ENCODE results near the gene XRCC5.

DNA sequence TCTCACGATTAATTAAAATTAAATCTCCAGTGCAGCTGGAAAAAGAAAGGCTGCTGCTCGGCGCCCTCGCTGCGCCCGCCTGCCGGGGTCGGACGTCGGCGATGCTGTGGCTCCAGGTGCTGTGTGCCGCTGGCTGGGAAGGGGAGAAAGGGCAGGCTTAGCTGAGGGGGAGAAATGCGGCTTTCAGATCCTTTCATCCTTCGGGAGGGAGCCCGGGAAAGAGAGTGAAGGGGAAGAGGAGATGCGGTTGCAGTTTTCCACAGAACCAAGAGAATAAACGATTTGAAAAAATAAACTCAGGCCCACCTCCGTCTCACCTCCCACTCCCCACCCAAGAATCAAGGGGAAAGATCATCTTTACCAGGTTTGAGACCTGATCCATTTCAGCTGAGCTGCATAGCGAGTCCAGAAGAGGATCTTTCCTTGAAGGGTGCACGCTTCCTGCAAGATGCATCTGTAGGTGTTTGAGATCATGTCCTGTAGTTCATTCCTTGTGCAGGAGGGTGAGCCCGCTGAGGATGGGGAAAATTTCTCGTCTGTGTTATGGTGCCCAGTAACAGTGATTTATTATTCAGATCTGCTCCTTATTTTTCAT lies 26.9 kb upstream of the XRCC5 start:
- TF ChIP-seq EZH2 (IDR thresholded peaks at IDR 0.05) (no peak), SRF (IDR thresholded peaks at IDR 0.05; ENCODE audit: low read depth) (no peak), SIN3A (IDR thresholded peaks at IDR 0.05; ENCODE audit: low read depth) (no peak), POLR2A (IDR thresholded peaks at IDR 0.05; ENCODE audit: borderline replicate concordance, extremely low read depth, insufficient read depth, insufficient read length) (no peak), JUND (IDR thresholded peaks at IDR 0.05) (no peak), EZH2phosphoT487 (IDR thresholded peaks at IDR 0.05; ENCODE audit: borderline replicate concordance) (no peak), SP1 (IDR thresholded peaks at IDR 0.05; ENCODE audit: low read depth) (no peak), RAD21 (IDR thresholded peaks at IDR 0.05; ENCODE audit: low read depth) (no peak), POLR2AphosphoS5 (IDR thresholded peaks at IDR 0.05; ENCODE audit: low read depth, low read length) (no peak), EGR1 (IDR thresholded peaks at IDR 0.05; ENCODE audit: low read depth) (no peak), ZNF274 (IDR thresholded peaks at IDR 0.05; ENCODE audit: low read depth, low read length) (no peak), YY1 (IDR thresholded peaks at IDR 0.05; ENCODE audit: extremely low read depth, insufficient replicate concordance, low read depth, low read length) (no peak)
- TF ChIP-seq, protein P1, sequence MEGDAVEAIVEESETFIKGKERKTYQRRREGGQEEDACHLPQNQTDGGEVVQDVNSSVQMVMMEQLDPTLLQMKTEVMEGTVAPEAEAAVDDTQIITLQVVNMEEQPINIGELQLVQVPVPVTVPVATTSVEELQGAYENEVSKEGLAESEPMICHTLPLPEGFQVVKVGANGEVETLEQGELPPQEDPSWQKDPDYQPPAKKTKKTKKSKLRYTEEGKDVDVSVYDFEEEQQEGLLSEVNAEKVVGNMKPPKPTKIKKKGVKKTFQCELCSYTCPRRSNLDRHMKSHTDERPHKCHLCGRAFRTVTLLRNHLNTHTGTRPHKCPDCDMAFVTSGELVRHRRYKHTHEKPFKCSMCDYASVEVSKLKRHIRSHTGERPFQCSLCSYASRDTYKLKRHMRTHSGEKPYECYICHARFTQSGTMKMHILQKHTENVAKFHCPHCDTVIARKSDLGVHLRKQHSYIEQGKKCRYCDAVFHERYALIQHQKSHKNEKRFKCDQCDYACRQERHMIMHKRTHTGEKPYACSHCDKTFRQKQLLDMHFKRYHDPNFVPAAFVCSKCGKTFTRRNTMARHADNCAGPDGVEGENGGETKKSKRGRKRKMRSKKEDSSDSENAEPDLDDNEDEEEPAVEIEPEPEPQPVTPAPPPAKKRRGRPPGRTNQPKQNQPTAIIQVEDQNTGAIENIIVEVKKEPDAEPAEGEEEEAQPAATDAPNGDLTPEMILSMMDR (IDR thresholded peaks at IDR 0.05 in 2 of 3, conservative IDR thresholded peaks at IDR 0.05 in 1 of 3; ENCODE audit: borderline replicate concordance in 1 of 3, insufficient read depth in 1 of 3, low read depth in 2 of 3, low read length in 2 of 3) = no peak
- TF ChIP-seq, protein P2, sequence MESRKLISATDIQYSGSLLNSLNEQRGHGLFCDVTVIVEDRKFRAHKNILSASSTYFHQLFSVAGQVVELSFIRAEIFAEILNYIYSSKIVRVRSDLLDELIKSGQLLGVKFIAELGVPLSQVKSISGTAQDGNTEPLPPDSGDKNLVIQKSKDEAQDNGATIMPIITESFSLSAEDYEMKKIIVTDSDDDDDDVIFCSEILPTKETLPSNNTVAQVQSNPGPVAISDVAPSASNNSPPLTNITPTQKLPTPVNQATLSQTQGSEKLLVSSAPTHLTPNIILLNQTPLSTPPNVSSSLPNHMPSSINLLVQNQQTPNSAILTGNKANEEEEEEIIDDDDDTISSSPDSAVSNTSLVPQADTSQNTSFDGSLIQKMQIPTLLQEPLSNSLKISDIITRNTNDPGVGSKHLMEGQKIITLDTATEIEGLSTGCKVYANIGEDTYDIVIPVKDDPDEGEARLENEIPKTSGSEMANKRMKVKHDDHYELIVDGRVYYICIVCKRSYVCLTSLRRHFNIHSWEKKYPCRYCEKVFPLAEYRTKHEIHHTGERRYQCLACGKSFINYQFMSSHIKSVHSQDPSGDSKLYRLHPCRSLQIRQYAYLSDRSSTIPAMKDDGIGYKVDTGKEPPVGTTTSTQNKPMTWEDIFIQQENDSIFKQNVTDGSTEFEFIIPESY (IDR thresholded peaks at IDR 0.05; ENCODE audit: extremely low read depth, insufficient replicate concordance, low read length) = no peak

Data from HCT116 (cell line).